Epidermal melanocyte (primary cell): Measurements from ENCODE around the gene PODN.

Experiments used
- DNase-seq: peaks from one replicate; pipeline ENCODE4 v3.0.0; 2011; ENCODE audit warnings: low spot score; ENCODE audit not compliant: insufficient read length

PODN gene

DNA sequence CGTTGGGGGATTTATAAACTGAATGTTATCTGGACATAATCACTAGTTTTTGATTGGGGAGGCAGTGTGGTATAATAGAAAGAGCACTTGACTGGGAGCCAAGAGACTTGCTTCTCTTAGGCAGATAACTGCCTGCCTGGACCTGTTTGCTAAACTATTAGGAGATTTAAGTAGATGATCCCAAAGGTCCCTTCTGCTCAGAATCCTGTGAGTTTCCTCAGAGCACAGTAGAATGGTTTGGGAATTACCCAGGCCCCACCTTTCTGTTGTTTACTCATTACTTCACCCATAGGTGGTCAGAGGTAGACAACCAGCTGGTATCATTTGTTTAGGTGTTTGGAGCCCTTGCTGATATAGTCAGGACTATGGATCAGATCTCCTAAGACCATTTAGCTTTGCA is 10.3 kb upstream of the PODN start:
- no peak for DNase-seq

- DNase-seq: peak; percentile 57
Measured at GRCh38 chr1:53057127-53057526, 4.9 kb upstream of the PODN start.

- DNase-seq: no peak
Measured at GRCh38 chr1:53060579-53060978, 1.4 kb upstream of the PODN start.

- no peak for DNase-seq
Measured at GRCh38 chr1:53061123-53061858, 722 bp upstream of the PODN start.

DNA sequence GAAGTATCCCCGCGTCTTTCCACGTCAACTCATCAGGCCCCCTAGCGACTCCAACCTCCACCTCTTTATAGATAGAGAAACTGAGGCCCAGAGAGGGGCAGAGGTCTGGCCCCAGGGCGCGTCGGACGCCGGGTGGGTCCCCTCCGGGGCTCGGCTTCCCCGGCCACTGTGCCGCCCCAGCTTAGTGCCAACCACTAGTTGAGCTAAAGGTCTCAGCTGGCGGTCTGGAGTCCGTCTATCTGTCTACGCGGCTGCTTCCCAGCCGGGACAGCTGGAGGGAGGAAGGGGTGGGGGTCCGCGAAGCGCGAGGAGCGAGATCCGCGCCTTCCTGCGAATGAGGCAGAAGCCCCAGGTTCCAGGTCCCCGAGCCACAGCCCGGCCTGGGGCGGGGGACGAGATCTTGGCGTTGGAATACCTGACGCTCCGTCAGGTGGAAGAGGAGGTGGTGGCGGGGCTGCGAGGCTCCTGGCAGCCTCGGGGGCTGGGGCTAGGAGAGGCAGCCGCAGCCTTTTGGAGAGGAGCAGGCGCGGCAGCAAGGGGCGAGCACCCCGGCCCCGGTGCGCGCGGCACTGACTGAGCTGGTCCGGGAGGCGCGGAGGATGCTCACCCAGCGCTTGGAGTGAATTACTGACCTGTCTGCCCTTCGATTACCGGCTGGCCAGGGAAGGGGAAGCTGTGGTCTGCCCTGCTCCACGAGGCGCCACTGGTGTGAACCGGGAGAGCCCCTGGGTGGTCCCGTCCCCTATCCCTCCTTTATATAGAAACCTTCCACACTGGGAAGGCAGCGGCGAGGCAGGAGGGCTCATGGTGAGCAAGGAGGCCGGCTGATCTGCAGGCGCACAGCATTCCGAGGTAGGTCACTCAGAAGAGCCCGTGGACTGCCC is 937 bp downstream of the PODN start:
- no peak for DNase-seq

- no peak for DNase-seq
Measured at GRCh38 chr1:53063744-53064515, 1.9 kb downstream of the PODN start.

DNA sequence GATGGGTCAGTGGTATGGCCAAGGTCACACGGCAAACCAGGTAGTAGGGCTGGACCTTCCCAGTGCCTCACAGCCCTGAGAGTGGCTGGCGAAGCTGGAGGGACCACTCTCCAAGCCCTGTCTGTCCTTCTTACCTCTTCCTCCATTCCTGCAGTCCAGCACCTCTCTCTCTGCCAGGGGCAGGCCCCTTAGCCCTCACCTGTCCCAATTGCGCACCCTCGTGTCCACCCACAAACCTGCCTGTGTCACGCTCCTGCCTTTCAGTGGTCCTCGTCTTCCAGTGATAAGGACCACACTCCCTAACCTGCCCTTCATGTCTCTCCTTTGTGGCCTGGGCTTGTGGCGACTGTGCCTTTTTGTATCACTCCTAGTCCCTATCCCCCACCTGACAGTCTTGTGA is 3.4 kb downstream of the PODN start:
- no peak for DNase-seq

DNA sequence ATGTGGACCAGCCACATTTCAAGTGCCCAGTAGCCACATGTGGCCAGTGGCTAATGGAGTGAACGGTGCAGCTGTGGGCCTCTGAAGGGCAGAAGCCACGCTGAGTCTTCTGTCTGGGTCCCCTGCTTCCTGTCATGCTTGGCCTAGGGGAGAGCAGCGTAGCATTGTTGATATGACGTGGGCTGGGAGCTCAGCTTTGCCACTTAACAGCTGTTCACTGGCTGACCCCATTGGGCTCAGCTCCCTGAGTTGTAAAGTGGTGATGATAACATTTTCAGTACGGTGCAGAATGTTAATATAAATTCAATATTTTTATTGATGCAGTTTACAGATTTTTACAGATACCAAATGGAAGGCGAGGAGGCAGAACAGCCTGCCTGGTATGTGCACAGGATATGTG is 4.5 kb downstream of the PODN start:
- DNase-seq: no peak

DNA sequence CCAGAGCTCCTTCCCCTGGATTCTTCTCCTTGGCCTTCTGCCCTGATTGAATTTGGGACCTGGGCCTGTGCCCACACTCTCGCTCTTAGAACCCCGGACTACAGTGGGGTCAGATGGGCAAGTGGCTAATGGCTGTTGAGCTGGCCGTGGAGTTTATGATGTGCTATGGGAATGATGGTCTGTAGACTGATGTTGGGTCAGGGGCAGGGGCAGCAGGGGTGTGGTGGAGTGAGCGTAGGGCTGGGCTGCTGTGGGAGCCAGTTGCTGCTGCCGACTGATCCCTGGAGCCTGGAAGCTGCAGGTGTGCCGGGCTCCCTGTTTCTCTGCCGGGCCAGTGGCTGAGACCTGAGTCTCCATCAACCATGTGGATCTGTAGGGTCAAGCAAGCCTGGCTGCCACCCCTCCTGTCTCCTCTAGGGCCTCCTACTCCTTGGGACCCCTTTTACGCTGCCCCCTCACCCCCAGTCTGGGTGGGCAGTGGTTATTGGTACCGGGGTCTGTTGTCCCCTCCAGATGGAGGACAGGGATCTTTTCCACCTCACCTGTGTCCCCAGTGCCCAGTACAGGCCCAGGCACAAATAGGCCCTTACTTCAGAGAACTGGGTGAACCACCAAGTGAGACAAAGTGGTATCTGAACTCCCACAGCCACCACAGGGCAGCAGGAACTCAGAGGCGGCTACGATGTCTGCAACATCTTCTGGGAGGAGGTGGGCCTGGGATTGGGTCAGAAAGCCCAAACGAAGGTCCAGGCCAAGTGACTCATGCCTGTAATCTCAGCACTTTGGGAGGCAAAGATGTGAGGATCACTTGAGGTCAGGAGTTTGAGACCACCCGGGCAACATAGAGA is 5.1 kb downstream of the PODN start:
- DNase-seq: no peak

- no peak for DNase-seq
Measured at GRCh38 chr1:53067886-53068285, 5.9 kb downstream of the PODN start.

DNA sequence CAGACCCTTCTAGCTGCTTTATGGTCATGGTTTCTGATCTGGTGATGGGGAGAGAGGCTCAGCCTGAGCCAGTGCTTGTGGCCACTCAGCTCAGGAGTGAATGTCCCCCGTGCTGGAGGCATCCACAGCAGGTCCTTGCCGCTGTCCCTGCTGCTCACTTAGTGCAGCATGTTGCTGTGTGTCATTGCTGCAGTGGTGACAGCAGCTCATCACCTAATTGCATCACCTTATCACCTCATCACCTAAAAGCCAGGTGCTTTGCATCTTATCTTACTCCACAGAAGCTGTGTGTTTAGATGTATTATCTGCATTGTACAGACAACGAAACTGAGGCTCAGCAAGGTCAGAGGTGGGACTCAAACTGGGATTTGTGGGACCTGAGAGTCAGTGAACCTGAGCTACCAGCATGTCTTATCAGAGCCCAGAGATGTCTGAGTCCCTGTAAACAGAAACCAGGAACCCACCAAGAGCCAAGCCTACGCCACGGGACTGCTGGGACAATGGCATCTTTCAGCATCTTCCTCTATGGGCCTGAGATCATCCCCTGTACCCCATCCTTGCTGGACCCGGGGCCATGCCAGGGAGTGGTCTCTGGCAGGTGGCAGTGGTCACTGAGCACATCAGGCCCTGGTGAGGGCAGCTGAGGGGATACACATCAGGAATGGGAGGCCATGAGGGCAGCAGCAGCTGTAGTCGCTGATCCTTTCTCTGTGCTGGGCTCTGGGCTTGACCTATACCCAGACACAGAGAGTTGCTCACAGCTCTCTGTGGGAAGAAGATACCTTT is 6.5 kb downstream of the PODN start:
- no peak for DNase-seq

DNA sequence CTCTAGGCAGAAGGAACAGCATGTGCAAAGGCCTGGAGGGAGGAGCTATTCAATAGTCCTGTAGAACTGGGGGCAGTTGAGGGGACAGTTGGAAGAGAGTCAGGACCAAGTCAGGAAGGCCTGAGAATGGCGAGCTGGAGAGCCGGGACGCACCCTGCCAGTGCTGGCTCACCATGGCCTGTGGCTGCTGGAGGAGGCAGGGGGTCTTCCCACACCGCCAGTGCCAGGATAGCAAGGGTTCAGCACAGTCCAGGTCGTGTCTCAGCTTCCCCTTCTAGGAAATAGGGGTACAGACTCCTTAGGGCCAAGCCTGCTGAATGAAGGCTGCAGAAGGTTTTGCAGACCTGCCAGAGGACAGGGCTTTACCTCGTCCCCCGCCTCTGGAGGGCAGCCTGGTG is 7.3 kb downstream of the PODN start:
- no peak for DNase-seq

GRCh38 chr1:53069663-53070327 is 7.8 kb downstream of the PODN start:
- DNase-seq: no peak

DNA sequence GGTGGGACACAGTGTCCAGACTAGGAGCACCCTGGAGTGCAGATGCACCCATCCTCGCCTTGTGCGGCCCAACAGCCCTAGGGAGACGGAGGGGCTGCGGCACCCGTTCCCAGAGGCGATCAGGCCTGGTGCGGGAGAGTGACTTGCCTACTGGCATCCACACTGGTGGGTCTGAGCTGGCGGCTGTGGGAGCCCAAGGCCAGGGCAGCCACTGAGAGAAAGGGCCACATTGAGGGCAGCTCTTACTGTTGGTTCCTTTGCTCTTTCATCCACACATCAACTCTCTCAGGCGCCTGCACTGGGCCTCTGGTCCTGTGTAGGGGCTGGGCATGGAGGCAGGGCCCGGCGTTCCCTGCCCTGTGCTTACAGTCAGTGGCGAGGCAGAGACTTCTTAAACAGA is 8.6 kb downstream of the PODN start:
- DNase-seq: no peak

GRCh38 chr1:53071167-53071865 is 9.3 kb downstream of the PODN start:
- no peak for DNase-seq

GRCh38 chr1:53071915-53072314 is 9.9 kb downstream of the PODN start:
- DNase-seq: no peak

GRCh38 chr1:53073287-53073686 is 11.3 kb downstream of the PODN start:
- DNase-seq: no peak

GRCh38 chr1:53073868-53074311 is 11.9 kb downstream of the PODN start:
- DNase-seq: no peak
